Panc1 (cell line): Measurements from ENCODE around the gene ATRNL1.

Experiments used
- CTCF ChIP-seq: fragments of 450-650 bp; IDR thresholded peaks from 2 replicates; pipeline ENCODE4 v1.5.1; 2017; ENCODE audit warnings: mild to moderate bottlenecking
- POLR2AphosphoS5 ChIP-seq: IDR thresholded peaks from 2 replicates; pipeline ENCODE4 v1.6.1; 2012; ENCODE audit warnings: mild to moderate bottlenecking, low read depth, low read length, moderate library complexity
- REST ChIP-seq, 2 experiments: IDR thresholded peaks; 2 replicates each; pipeline ENCODE4 v1.6.1; 2011 to 2012; ENCODE audit warnings: low read depth in 2 of 2, control low read depth in 1 of 2, low read length in 1 of 2, mild to moderate bottlenecking in 1 of 2, moderate library complexity in 1 of 2; ENCODE audit not compliant: insufficient read depth in 1 of 2

- TF ChIP-seq CTCF (no peak), POLR2AphosphoS5 (no peak), REST (IDR thresholded peaks at IDR 0.05; ENCODE audit: insufficient read depth in 1 of 2, low read depth in 2 of 2, low read length in 1 of 2) (no peak)
Observed at GRCh38 chr10:115850666-115851065, 757.5 kb downstream of the ATRNL1 start.
